ENCODE results near the gene PSEN2.

Gene PSEN2

DNA sequence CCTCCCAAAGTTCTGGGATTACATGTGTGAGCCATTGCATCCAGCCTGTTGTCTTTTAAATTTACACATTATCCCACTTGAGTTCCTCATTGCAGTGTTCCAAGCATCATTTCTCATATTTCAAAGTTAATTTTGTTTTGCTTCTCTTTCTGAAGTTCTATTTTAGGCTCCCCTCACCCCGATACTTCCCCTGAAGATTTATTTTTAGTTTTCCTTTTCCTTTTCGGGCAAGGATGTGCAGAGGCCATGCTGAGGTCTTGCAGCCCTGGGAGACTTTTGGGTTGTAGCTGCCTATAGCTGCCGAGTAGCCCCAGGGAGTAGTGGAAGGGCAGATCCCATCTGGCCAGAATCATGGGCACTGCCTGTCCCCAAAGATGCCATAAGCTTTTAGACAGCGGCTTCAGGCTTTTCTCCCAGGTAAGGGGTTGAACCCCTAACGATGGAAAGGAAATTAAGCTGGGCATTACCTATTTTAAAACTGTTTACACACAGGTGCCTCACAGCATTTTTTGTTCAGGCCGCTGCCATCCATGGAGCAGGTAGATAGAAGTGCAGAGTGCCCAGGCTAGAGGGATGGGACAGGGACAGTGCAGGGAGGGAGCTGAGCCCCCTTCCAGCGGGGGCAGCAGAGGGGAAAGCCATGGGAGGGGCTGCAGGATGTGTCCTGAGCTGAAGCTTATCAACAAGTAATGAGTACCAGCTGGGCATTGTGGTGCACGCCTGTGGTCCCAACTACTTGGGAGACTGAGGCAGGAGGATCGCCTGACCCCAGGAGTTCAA is 15.9 kb downstream of the PSEN2 start:
- TF ChIP-seq, protein P1, sequence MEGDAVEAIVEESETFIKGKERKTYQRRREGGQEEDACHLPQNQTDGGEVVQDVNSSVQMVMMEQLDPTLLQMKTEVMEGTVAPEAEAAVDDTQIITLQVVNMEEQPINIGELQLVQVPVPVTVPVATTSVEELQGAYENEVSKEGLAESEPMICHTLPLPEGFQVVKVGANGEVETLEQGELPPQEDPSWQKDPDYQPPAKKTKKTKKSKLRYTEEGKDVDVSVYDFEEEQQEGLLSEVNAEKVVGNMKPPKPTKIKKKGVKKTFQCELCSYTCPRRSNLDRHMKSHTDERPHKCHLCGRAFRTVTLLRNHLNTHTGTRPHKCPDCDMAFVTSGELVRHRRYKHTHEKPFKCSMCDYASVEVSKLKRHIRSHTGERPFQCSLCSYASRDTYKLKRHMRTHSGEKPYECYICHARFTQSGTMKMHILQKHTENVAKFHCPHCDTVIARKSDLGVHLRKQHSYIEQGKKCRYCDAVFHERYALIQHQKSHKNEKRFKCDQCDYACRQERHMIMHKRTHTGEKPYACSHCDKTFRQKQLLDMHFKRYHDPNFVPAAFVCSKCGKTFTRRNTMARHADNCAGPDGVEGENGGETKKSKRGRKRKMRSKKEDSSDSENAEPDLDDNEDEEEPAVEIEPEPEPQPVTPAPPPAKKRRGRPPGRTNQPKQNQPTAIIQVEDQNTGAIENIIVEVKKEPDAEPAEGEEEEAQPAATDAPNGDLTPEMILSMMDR (IDR thresholded peaks at IDR 0.05; ENCODE audit: insufficient read depth, low read depth, low read length, missing control alignments), result no peak
- DNase-seq (ENCODE audit: low read depth), result no peak

DNA sequence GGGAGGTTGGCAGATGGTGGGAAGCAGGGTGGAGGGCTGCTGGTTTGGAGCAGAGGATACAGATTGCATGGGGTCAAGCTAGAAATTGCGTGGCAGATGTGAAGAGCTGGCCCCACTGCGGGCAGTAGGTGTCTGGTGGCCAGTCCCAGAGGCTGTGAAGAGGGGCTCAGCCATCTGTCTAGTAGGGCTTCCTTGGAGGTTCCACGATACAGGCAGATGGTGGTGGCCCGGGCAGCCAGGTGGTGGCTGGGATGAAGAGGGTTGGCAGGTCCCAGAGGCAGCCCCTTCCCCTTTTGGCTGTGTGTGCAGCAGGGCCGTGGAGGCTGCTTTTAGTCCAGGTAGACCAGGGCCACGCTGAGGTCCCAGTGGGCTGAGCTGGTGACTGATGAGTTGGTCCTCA is 16.6 kb downstream of the PSEN2 start:
- TF ChIP-seq, protein P1 (IDR thresholded peaks at IDR 0.05; ENCODE audit: insufficient read depth, low read depth, low read length, missing control alignments), result no peak
- H3K4me3 ChIP-seq (ENCODE audit: low read depth, low read length), result no peak overlapping the region
- no peak for DNase-seq (ENCODE audit: low read depth)

More for the DNA sequence above, 15.9 kb downstream of the PSEN2 start:
- no peak overlapping the region for H3K4me3 ChIP-seq (ENCODE audit: low read depth, low read length)

DNA sequence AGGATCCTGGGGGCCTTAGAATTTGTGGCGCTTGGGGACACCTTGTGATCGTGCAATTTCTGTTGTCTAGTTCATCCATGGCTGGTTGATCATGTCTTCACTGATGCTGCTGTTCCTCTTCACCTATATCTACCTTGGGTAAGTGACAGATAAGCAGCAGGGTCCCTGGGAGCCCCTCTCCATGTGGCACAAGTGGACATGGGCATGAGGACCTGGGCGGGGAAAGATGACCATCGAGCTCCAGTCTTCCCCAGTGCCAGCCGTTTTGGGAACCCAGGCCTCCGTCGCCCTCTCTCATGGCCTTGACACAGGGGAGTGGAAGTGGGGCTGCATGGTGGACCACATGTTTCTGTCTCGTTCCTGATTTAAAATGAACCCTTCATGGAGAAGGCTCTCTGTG is 17.6 kb downstream of the PSEN2 start:
- TF ChIP-seq, protein P1 (IDR thresholded peaks at IDR 0.05; ENCODE audit: insufficient read depth, low read depth, low read length, missing control alignments), result no peak
- no peak for DNase-seq (ENCODE audit: low read depth)
- H3K4me3 ChIP-seq (ENCODE audit: low read depth, low read length), result no peak overlapping the region

DNA sequence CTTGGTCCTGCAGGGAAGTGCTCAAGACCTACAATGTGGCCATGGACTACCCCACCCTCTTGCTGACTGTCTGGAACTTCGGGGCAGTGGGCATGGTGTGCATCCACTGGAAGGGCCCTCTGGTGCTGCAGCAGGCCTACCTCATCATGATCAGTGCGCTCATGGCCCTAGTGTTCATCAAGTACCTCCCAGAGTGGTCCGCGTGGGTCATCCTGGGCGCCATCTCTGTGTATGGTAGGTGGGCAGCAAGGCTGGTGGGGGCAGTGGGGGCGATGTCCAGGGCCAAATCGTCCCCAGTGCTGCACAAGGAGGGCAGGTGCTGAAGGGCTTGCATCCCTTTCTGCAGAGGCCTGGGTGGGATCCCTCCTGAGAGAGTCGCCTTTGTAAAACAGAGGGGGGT is 18.4 kb downstream of the PSEN2 start:
- no peak for DNase-seq (ENCODE audit: low read depth)
- TF ChIP-seq, protein P1 (IDR thresholded peaks at IDR 0.05; ENCODE audit: insufficient read depth, low read depth, low read length, missing control alignments), result no peak
- no peak overlapping the region for H3K4me3 ChIP-seq (ENCODE audit: low read depth, low read length)

DNA sequence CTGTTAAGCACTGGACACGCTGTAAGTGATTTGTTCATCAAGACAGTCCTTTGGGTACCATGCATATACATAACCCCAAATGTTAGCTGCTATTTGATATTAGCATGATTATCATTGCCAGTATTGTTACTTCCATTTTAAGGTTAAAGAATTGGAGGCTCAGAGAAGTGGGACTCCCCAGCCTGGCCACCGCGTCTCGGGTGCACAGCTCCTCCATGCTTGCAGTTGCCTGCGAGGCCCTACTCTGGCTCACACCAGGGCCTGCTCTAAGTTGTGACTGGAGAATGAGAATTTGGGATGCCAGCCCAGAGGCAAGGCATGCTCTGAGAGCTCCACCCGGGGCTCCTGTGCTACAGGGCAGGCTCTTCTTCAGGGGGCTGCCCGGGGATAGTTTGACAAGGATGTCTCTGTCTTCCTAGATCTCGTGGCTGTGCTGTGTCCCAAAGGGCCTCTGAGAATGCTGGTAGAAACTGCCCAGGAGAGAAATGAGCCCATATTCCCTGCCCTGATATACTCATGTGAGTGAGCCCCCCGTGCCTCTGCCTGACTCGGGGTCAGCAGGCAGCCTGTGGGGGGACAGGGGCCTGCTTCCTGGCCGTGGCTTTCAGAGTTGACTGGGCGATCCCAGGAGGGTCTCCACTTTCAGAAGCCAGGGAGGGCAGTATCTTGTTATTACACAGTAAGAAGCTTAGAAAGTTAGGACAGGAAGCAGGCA is 19.4 kb downstream of the PSEN2 start:
- no peak for DNase-seq (ENCODE audit: low read depth)
- no peak overlapping the region for H3K4me3 ChIP-seq (ENCODE audit: low read depth, low read length)
- TF ChIP-seq, protein P1 (IDR thresholded peaks at IDR 0.05; ENCODE audit: insufficient read depth, low read depth, low read length, missing control alignments), result no peak

DNA sequence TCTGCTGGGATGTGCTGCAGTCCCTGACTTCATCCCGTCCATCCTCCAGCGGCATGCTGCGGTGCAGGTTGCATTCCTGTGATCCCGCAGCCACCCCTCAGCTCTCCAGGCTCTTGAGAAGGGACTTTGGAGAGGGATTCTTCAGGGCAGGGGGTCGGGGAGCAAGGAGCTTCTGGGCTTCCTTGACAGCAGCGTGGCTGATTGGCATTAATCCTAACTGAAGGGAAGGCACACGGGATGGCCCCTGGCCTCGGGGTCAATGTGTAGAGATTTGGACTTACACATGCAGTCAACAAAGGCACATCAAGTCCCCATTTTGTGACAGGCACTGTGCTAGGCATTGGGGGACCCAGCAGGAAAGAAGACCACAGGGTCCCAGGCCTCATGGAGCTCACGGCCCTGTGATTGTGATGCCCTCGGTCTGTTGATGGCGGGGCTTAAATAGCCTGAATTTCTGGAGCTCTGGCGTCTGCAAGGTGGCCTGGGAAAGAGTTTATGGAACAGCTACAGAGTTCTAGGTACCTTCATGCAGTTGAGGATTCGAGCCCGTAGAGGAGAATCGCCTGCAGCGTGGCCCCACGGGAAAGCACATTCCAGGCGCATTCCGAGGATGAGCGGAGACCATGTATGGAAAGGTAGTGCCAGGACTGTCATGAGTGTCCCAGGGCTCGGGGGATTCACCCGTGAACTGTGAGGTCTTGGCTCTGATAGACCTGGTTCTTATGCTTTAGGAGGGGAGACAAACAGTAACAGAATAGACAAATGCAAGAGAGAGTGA is 20.1 kb downstream of the PSEN2 start:
- no peak overlapping the region for H3K4me3 ChIP-seq (ENCODE audit: low read depth, low read length)
- no peak for DNase-seq (ENCODE audit: low read depth)
- TF ChIP-seq, protein P1 (IDR thresholded peaks at IDR 0.05; ENCODE audit: insufficient read depth, low read depth, low read length, missing control alignments), result no peak

All from GM12865 (cell line).